Fibroblast of skin of scalp (primary cell): Measurements from ENCODE around the gene TADA2B.

ENCODE experiments used
- DNase-seq: peaks from one replicate; pipeline ENCODE4 v3.0.0-alpha.2; 2013

Gene TADA2B

GRCh38 chr4:7041801-7042502 is 1.2 kb upstream of the TADA2B start:
- DNase-seq, result no peak

- peak; percentile 99 for DNase-seq
Measured at GRCh38 chr4:7042503-7043283, 479 bp upstream of the TADA2B start.

- DNase-seq, result no peak
Measured at GRCh38 chr4:7044137-7044930, 1.2 kb downstream of the TADA2B start.

- no peak for DNase-seq
Measured at GRCh38 chr4:7045553-7045952, 2.4 kb downstream of the TADA2B start.

- DNase-seq, result no peak
Measured at GRCh38 chr4:7045961-7046921, 3.1 kb downstream of the TADA2B start.

GRCh38 chr4:7046971-7047370 is 3.8 kb downstream of the TADA2B start:
- DNase-seq, result no peak

- DNase-seq, result no peak
Measured at GRCh38 chr4:7048642-7049041, 5.5 kb downstream of the TADA2B start.

- no peak for DNase-seq
Measured at GRCh38 chr4:7049295-7049694, 6.1 kb downstream of the TADA2B start.

GRCh38 chr4:7049739-7050138 is 6.6 kb downstream of the TADA2B start:
- DNase-seq, result no peak

- DNase-seq, result no peak
Measured at GRCh38 chr4:7050481-7051143, 7.4 kb downstream of the TADA2B start.

GRCh38 chr4:7051144-7051495 is 7.9 kb downstream of the TADA2B start:
- no peak for DNase-seq

- DNase-seq, result no peak
Measured at GRCh38 chr4:7051905-7052304, 8.7 kb downstream of the TADA2B start.

GRCh38 chr4:7052313-7052712 is 9.1 kb downstream of the TADA2B start:
- no peak for DNase-seq

- no peak for DNase-seq
Measured at GRCh38 chr4:7052923-7053715, 9.9 kb downstream of the TADA2B start.

GRCh38 chr4:7054106-7054880 is 11.1 kb downstream of the TADA2B start:
- DNase-seq, result no peak

GRCh38 chr4:7055111-7055989 is 12.2 kb downstream of the TADA2B start:
- no peak for DNase-seq

- DNase-seq, result no peak
Measured at GRCh38 chr4:7055990-7056325, 12.8 kb downstream of the TADA2B start.

- no peak for DNase-seq
Measured at GRCh38 chr4:7058792-7059191, 15.6 kb downstream of the TADA2B start.

GRCh38 chr4:7059662-7060061 is 16.5 kb downstream of the TADA2B start:
- no peak for DNase-seq
